ENCODE data around the gene NXPE4. TPM values are rescaled to one million over a fixed set of nuclear protein-coding genes. Genes with fewer than 3 reads are reported as not detected.

Gene NXPE4
- not detected in 2 replicates for total RNA-seq

DNA sequence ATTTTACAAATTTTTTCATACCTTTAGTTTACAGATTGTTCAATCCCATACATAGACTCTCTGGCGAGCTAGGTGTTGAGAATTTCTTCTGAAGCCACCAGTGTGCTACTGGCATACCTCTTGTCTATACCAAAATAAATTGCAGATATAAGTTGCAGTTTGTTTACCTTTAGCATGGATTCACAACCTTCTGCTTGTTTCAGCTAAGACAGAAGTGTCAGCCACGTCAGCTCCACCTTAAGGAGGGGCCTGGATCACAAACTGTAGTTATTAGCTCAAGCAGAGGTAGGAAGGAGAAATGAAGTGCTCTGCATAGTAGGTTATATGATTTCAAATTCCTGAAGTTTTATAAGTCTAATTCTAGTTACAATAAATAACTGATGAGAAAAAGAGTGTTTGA, at the start of gene NXPE4:
TSS of gene NXPE4 (minus strand) at position 216 of the 400 bp plus-strand sequence. CDS start 1,027 bp downstream, outside the sequence.

DNA sequence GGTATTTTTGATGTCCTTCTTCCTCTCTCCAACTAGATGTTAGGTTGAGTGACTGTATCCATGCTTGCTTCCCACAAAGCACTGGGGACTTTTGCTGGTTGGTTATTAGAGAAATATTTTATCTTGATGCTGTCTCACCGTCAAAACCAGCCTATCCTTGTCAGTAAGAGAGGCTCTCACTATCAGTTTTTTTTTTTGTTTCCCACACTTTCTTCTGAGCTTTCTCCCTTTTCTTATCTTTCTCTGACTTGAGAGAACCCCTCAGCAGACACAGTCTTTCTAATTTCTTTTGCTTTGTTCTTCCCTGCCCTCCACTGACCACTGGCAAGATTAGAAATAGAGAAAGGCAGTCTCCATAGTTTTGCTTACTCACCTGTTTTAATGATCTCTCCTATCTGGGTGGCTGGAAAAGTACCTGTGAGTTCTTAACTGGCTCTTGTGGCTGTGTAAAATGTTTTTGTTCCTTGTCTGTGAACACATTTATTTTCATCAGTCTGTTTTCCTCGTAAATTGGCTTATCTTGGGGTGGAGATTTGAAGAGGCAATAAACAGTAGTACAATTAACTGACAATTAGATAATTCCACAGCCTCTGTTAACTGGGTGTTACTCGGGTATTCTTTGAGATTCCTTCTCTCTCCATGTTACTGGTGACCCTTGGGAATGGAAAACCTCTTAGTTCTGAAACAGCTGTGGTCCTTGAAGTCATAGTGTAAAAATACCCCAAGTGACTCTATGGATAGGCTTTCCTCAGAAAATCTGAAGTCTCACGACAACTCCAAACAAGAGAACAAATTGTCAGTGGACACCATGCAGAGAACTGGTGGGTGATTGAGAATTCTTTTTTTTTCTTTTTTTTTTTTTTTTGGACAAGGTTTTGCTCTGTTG, 35.9 kb downstream of the NXPE4 start, which contains the start of gene NXPE1:
TSS of gene NXPE1 (minus strand) at position 457 of the 886 bp plus-strand sequence. CDS start 8,680 bp downstream, outside the sequence.

Other genes starting within 250 kb of the NXPE4 start
- gene C11orf71, start 195.3 kb downstream of the NXPE4 start, total RNA-seq, result 2.6 and 3.1 TPM in 2 replicates
- gene RBM7, start 195.1 kb downstream of the NXPE4 start, total RNA-seq, result 55.0 and 68.6 TPM in 2 replicates
- 155 and 209 TPM in 2 replicates for gene REXO2, start 156.3 kb downstream of the NXPE4 start, total RNA-seq
- not detected in 2 replicates for gene NXPE1, start 35.9 kb downstream of the NXPE4 start, total RNA-seq
- gene NXPE2, start 82.7 kb upstream of the NXPE4 start, total RNA-seq, result 0.07 TPM in 2 replicates